Natural killer cell treated with Interleukin-12 subunit alpha and Interleukin-12 subunit beta and Interleukin-15 and Interleukin-18, amount 100 ng/mL, for 72 hours (primary cell): ENCODE results near the gene GBP6. TPM values are rescaled to one million over a fixed set of nuclear protein-coding genes. Genes with fewer than 3 reads are reported as not detected.

Experiments
- total RNA-seq, 2 donors: library from RNA; stranded (reverse); gene quantifications; one replicate each; pipeline ENCODE4 v1.2.3, GENCODE V29; 2022

Gene GBP6
- total RNA-seq, 2 donors from 2014 or later = 0.19 to 0.22 TPM

Other genes starting within 250 kb of the GBP6 start
- 100 to 1,000 TPM; 154 to 357 TPM for gene GBP2, start 237.9 kb upstream of the GBP6 start, total RNA-seq
- gene GBP7, start 188.1 kb upstream of the GBP6 start, total RNA-seq = 1 to 10 TPM in 1 of 2 donors, not detected in 1; 1.3 TPM
- 100 to 1,000 TPM in 1 of 2 donors, 10 to 100 TPM in 1; 38.5 to 123 TPM for gene GBP4, start 165.1 kb upstream of the GBP6 start, total RNA-seq
- gene GBP5, start 91.2 kb upstream of the GBP6 start, total RNA-seq = 100 to 1,000 TPM; 305 to 573 TPM
- 10 to 100 TPM; 11.1 to 15.3 TPM for gene LRRC8B, start 160.8 kb downstream of the GBP6 start, total RNA-seq